Ecto neural progenitor cell (in vitro differentiated cells): Measurements from ENCODE around the gene TK2.

Experiments
- DNase-seq: peaks from one replicate; pipeline ENCODE4 v3.0.0-alpha.2; 2018; ENCODE audit warnings: low spot score

TK2 gene

GRCh38 chr16:66544016-66544757 lies 5.7 kb downstream of the TK2 start:
- no peak for DNase-seq

GRCh38 chr16:66543541-66543940 lies 6.4 kb downstream of the TK2 start:
- DNase-seq: no peak

GRCh38 chr16:66542396-66542795 lies 7.5 kb downstream of the TK2 start:
- no peak for DNase-seq

- DNase-seq: no peak
Observed at GRCh38 chr16:66541388-66542355, 8.2 kb downstream of the TK2 start.

GRCh38 chr16:66539623-66540469 lies 10.1 kb downstream of the TK2 start:
- DNase-seq: no peak

- no peak for DNase-seq
Observed at GRCh38 chr16:66538910-66539309, 11.0 kb downstream of the TK2 start.

- no peak for DNase-seq
Observed at GRCh38 chr16:66537236-66537635, 12.7 kb downstream of the TK2 start.

GRCh38 chr16:66536525-66536924 lies 13.4 kb downstream of the TK2 start:
- no peak for DNase-seq

- DNase-seq: no peak
Observed at GRCh38 chr16:66534376-66534799, 15.5 kb downstream of the TK2 start.

- DNase-seq: no peak
Observed at GRCh38 chr16:66529475-66529874, 20.4 kb downstream of the TK2 start.

- DNase-seq: no peak
Observed at GRCh38 chr16:66528294-66528693, 21.6 kb downstream of the TK2 start.

GRCh38 chr16:66525396-66526180 lies 24.3 kb downstream of the TK2 start:
- no peak for DNase-seq

GRCh38 chr16:66524601-66525164 lies 25.2 kb downstream of the TK2 start:
- no peak for DNase-seq

GRCh38 chr16:66523861-66524354 lies 26.0 kb downstream of the TK2 start:
- no peak for DNase-seq

GRCh38 chr16:66522816-66523590 lies 26.9 kb downstream of the TK2 start:
- DNase-seq: no peak

- DNase-seq: no peak
Observed at GRCh38 chr16:66521951-66522771, 27.8 kb downstream of the TK2 start.

GRCh38 chr16:66521252-66521713 lies 28.6 kb downstream of the TK2 start:
- DNase-seq: no peak

GRCh38 chr16:66520406-66521170 lies 29.3 kb downstream of the TK2 start:
- DNase-seq: no peak
